NT2/D1 (cell line): ENCODE results near the gene INTS7.
"Not testable (repeated sequence)": the region's sequence is repeated elsewhere in the genome, so short reads cannot be mapped to it uniquely, and the experiment has no call there.

Experiments used
- YY1 ChIP-seq: IDR thresholded peaks from 2 replicates; pipeline ENCODE4 v1.6.1; 2011; ENCODE audit not compliant: insufficient read length, insufficient read depth
- ZNF274 ChIP-seq: IDR thresholded peaks from 2 replicates; pipeline ENCODE4 v1.6.1; 2011; ENCODE audit warnings: mild to moderate bottlenecking, low read depth, low read length

DNA sequence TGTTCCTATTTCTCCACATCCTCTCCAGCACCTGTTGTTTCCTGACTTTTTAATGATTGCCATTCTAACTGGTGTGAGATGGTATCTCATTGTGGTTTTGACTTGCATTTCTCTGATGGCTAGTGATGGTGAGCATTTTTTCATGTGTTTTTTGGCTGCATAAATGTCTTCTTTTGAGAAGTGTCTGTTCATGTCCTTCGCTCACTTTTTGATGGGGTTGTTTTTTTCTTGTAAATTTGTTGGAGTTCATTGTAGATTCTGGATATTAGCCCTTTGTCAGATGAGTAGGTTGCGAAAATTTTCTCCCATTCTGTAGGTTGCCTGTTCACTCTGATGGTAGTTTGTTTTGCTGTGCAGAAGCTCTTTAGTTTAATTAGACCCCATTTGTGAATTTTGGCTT is 81.3 kb downstream of the INTS7 start:
- TF ChIP-seq YY1, ZNF274: not testable (repeated sequence)
